Activated CD8-positive, alpha-beta T cell treated with anti-CD3 and anti-CD28 coated beads, Interleukin-2, amount 10 ng/mL, durations not matched to agents 7 days and 5 days (primary cell): ENCODE data around the gene ANKS1B. TPM values are rescaled to one million over a fixed set of nuclear protein-coding genes. Genes with fewer than 3 reads are reported as not detected.

Experiments
- ATAC-seq: fragments of 150-1000 bp; cut with Tn5 transposase; one replicate; pipeline ENCODE4 v1.10.0; 2021; ENCODE audit warnings: moderate library complexity
- CTCF ChIA-PET: fragments of 350-600 bp; sonication (Branson Sonifier 250); formaldehyde crosslinking; loops from one replicate; lab custom pipeline; 2021; ENCODE audit warnings: antibody characterized with exemption; lab: Charles Lee
- POLR2A ChIA-PET: fragments of 350-600 bp; sonication (Branson Sonifier 250); formaldehyde crosslinking; loops from one replicate; lab custom pipeline; 2021; ENCODE audit warnings: antibody characterized with exemption; lab: Charles Lee
- DNase-seq: peaks from one replicate; pipeline ENCODE4 v3.0.0-alpha.2; 2020
- H3K27ac Mint-ChIP-seq: one replicate; pipeline ENCODE4 v1.8.0; 2021; ENCODE audit warnings: mild to moderate bottlenecking, mixed read lengths
- H3K27me3 Mint-ChIP-seq: one replicate; pipeline ENCODE4 v1.8.0; 2021; ENCODE audit warnings: low read depth, mixed read lengths
- H3K36me3 Mint-ChIP-seq: one replicate; pipeline ENCODE4 v1.8.0; 2021; ENCODE audit warnings: low read depth, mixed read lengths
- H3K4me1 Mint-ChIP-seq: one replicate; pipeline ENCODE4 v1.8.0; 2021; ENCODE audit warnings: low read depth, mixed read lengths
- H3K4me3 Mint-ChIP-seq: one replicate; pipeline ENCODE4 v1.8.0; 2021; ENCODE audit warnings: mild to moderate bottlenecking, mixed read lengths
- H3K9me3 Mint-ChIP-seq: one replicate; pipeline ENCODE4 v1.8.0; 2022; ENCODE audit warnings: mixed read lengths; ENCODE audit not compliant: insufficient read depth
- total RNA-seq, 2 experiments: library from RNA; stranded (reverse); gene quantifications; one replicate each; pipeline ENCODE4 v1.2.3, GENCODE V29; 2021

ANKS1B gene
- total RNA-seq, 2 experiments from 2014 or later = not detected

DNA sequence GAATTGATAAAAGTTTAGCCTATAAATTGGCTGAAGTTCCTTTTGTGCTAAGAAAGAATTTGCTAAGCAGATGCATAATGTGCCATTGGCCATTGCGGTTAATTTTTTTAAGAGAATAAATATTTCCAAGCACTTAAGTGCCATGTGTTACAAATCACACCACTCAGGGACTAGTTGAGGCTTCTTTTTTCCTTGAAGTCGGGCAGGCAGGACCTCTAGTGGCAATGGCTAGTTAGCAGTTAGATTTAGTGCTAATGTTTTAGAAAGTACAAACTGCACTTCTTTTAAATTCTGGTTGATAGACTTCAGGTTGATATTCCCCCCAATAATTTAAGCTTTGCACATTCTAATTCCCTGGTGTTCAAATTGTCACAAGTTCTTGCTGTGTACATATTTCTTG lies 1045.4 kb downstream of the ANKS1B start:
- Mint-ChIP-seq H3K27ac (no peak overlapping the region), H3K27me3 (peaks cover 2% of the 10 kb centered on the region), H3K4me3 (no peak overlapping the region), H3K9me3 (no peaks in the 10 kb centered on the region), H3K36me3 (no peaks in the 10 kb centered on the region), H3K4me1 (no peaks in the 10 kb centered on the region)
- no peak for ATAC-seq
- ChIA-PET POLR2A (no interaction called here), CTCF (interaction anchor here (0.6 kb wide), 1 partner anchor 1260 kb away, joined by 3 read pairs; no protein-coding TSS in a partner anchor)
- DNase-seq = no peak

GRCh38 chr12:98935847-98936246 lies 1048.9 kb downstream of the ANKS1B start:
- Mint-ChIP-seq H3K36me3 (no peaks in the 10 kb centered on the region), H3K27ac (no peak overlapping the region), H3K27me3 (peaks cover 4% of the 10 kb centered on the region), H3K4me3 (no peak overlapping the region), H3K9me3 (no peaks in the 10 kb centered on the region), H3K4me1 (no peaks in the 10 kb centered on the region)
- ChIA-PET CTCF (no interaction called here), POLR2A (no interaction called here)
- ATAC-seq = no peak
- DNase-seq = no peak

GRCh38 chr12:98922871-98923270 lies 1061.9 kb downstream of the ANKS1B start:
- peaks cover 9% of the 10 kb centered on the region for H3K27me3 Mint-ChIP-seq
- no peaks in the 10 kb centered on the region for H3K9me3 Mint-ChIP-seq
- DNase-seq (no peak), ATAC-seq (no peak)
- ChIA-PET CTCF (no interaction called here), POLR2A (no interaction called here)
- H3K36me3 Mint-ChIP-seq = no peaks in the 10 kb centered on the region
- H3K27ac Mint-ChIP-seq = no peak overlapping the region
- no peak overlapping the region for H3K4me3 Mint-ChIP-seq
- H3K4me1 Mint-ChIP-seq = no peaks in the 10 kb centered on the region

- no peak for DNase-seq
- CTCF ChIA-PET = no interaction called here
- H3K9me3 Mint-ChIP-seq = no peaks in the 10 kb centered on the region
- POLR2A ChIA-PET = no interaction called here
- H3K36me3 Mint-ChIP-seq = no peaks in the 10 kb centered on the region
- no peak overlapping the region for H3K4me3 Mint-ChIP-seq
- H3K27me3 Mint-ChIP-seq = no peaks in the 10 kb centered on the region
- ATAC-seq = no peak
- no peak overlapping the region for H3K27ac Mint-ChIP-seq
- no peaks in the 10 kb centered on the region for H3K4me1 Mint-ChIP-seq
These were observed 1066.4 kb downstream of the ANKS1B start for GRCh38 chr12:98918176-98918863.

- DNase-seq (no peak), ATAC-seq (no peak)
- no peaks in the 10 kb centered on the region for H3K27me3 Mint-ChIP-seq
- no peak overlapping the region for H3K4me3 Mint-ChIP-seq
- H3K4me1 Mint-ChIP-seq = no peaks in the 10 kb centered on the region
- H3K36me3 Mint-ChIP-seq = no peaks in the 10 kb centered on the region
- no peak overlapping the region for H3K27ac Mint-ChIP-seq
- CTCF ChIA-PET = no interaction called here
- H3K9me3 Mint-ChIP-seq = no peaks in the 10 kb centered on the region
- POLR2A ChIA-PET = no interaction called here
These were observed 1068.6 kb downstream of the ANKS1B start for GRCh38 chr12:98916106-98916505.

- Mint-ChIP-seq H3K27me3 (no peaks in the 10 kb centered on the region), H3K4me1 (no peaks in the 10 kb centered on the region), H3K36me3 (no peaks in the 10 kb centered on the region), H3K9me3 (no peaks in the 10 kb centered on the region), H3K27ac (no peak overlapping the region), H3K4me3 (no peak overlapping the region)
- ChIA-PET CTCF (no interaction called here), POLR2A (no interaction called here)
- ATAC-seq (no peak), DNase-seq (no peak)
These were observed 1072.2 kb downstream of the ANKS1B start for GRCh38 chr12:98912401-98912974.

GRCh38 chr12:98911396-98911795 lies 1073.3 kb downstream of the ANKS1B start:
- ATAC-seq (no peak), DNase-seq (no peak)
- no peak overlapping the region for H3K4me3 Mint-ChIP-seq
- no peaks in the 10 kb centered on the region for H3K9me3 Mint-ChIP-seq
- H3K4me1 Mint-ChIP-seq = no peaks in the 10 kb centered on the region
- POLR2A ChIA-PET = no interaction called here
- CTCF ChIA-PET = no interaction called here
- H3K27ac Mint-ChIP-seq = no peak overlapping the region
- H3K27me3 Mint-ChIP-seq = no peaks in the 10 kb centered on the region
- no peaks in the 10 kb centered on the region for H3K36me3 Mint-ChIP-seq

GRCh38 chr12:98909746-98910145 lies 1075.0 kb downstream of the ANKS1B start:
- no peak for DNase-seq
- ATAC-seq = no peak
- Mint-ChIP-seq H3K4me3 (no peak overlapping the region), H3K27me3 (no peaks in the 10 kb centered on the region), H3K36me3 (no peaks in the 10 kb centered on the region), H3K27ac (no peak overlapping the region), H3K9me3 (no peaks in the 10 kb centered on the region), H3K4me1 (no peaks in the 10 kb centered on the region)
- ChIA-PET POLR2A (no interaction called here), CTCF (no interaction called here)

GRCh38 chr12:98908866-98909265 lies 1075.9 kb downstream of the ANKS1B start:
- ATAC-seq = no peak
- no peaks in the 10 kb centered on the region for H3K9me3 Mint-ChIP-seq
- no peaks in the 10 kb centered on the region for H3K4me1 Mint-ChIP-seq
- no peak overlapping the region for H3K4me3 Mint-ChIP-seq
- ChIA-PET POLR2A (no interaction called here), CTCF (no interaction called here)
- no peak overlapping the region for H3K27ac Mint-ChIP-seq
- no peaks in the 10 kb centered on the region for H3K36me3 Mint-ChIP-seq
- no peaks in the 10 kb centered on the region for H3K27me3 Mint-ChIP-seq
- DNase-seq = no peak

- ChIA-PET POLR2A (no interaction called here), CTCF (no interaction called here)
- H3K36me3 Mint-ChIP-seq = no peaks in the 10 kb centered on the region
These were observed 1080.9 kb downstream of the ANKS1B start for GRCh38 chr12:98903875-98904274.

DNA sequence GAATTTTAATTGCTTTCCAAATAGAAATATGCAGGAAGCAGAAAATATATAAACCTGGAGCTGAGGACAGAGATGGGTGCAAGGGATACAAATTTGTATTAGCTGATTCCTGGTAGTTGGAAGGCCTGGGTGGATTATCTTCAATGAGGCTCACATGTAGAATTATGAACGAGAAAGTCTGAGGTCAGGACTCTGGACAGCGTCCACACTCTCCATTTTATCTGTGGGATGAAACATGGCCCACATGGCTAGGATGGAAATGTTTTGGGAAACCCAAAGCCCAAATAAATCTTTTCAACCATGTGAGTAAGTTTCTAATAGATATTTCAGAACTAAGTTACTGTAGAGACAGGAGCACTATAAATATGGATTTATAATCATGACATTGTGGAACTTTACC lies 1083.5 kb downstream of the ANKS1B start:
- Mint-ChIP-seq H3K27ac (no peak overlapping the region), H3K27me3 (peaks cover 20% of the 10 kb centered on the region), H3K4me1 (no peaks in the 10 kb centered on the region), H3K36me3 (no peaks in the 10 kb centered on the region), H3K9me3 (no peaks in the 10 kb centered on the region), H3K4me3 (no peak overlapping the region)
- ChIA-PET CTCF (no interaction called here), POLR2A (no interaction called here)
- DNase-seq (no peak), ATAC-seq (no peak)

More at GRCh38 chr12:98903875-98904274, 1080.9 kb downstream of the ANKS1B start:
- Mint-ChIP-seq H3K4me1 (no peaks in the 10 kb centered on the region), H3K27ac (no peak overlapping the region), H3K9me3 (no peaks in the 10 kb centered on the region), H3K27me3 (peaks cover 4% of the 10 kb centered on the region), H3K4me3 (no peak overlapping the region)
- no peak for DNase-seq
- no peak for ATAC-seq

DNA sequence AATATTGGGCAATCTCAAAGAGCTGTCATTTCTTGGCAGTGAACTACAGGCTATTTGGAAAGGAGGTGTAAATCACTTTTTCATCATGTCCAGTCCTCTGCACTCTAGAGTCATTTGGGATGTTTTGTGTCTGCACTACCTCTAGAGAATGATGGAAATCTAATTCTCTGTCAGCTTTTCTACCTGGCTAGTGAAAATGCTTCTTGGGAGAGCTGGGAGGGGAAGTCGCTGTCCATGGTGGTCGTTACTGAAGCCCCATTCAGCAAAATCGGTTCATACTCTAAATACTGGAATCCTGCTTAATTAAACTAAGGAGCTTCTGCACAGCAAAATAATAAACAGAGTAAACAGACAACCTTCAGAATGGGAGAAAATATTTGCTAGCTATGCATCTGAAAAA lies 1087.8 kb downstream of the ANKS1B start:
- no peak for ATAC-seq
- H3K4me1 Mint-ChIP-seq = no peaks in the 10 kb centered on the region

More for the DNA sequence above, 1087.8 kb downstream of the ANKS1B start:
- peaks cover 50% of the 10 kb centered on the region for H3K27me3 Mint-ChIP-seq
- H3K4me3 Mint-ChIP-seq = no peak overlapping the region
- no peak overlapping the region for H3K27ac Mint-ChIP-seq
- DNase-seq = no peak
- no peaks in the 10 kb centered on the region for H3K9me3 Mint-ChIP-seq
- ChIA-PET CTCF (no interaction called here), POLR2A (no interaction called here)
- no peaks in the 10 kb centered on the region for H3K36me3 Mint-ChIP-seq
